GM23338 (cell line): ENCODE measurements around the gene MKI67.

Experiments used
- CTCF ChIP-seq, 2 experiments: fragments of 200-600 bp in 1 of 2; sonication (generic) in 1 of 2; conservative IDR thresholded peaks; 2 replicates each; pipeline versions ENCODE4 v1.5.1 to v1.6.1; 2016 to 2017; ENCODE audit warnings: antibody characterized with exemption in 2 of 2, low read depth in 2 of 2, mild to moderate bottlenecking in 2 of 2, moderate library complexity in 1 of 2
- EZH2phosphoT487 ChIP-seq: fragments of 200-600 bp; sonication (generic); IDR thresholded peaks from one replicate; pipeline ENCODE4 v1.8.1; 2018; ENCODE audit warnings: antibody characterized with exemption; ENCODE audit not compliant: unreplicated experiment
- REST ChIP-seq: IDR thresholded peaks from one replicate; pipeline ENCODE4 v1.6.1; 2018; ENCODE audit warnings: antibody characterized with exemption; ENCODE audit not compliant: unreplicated experiment
- ZNF331 ChIP-seq: fragments of 250-450 bp; sonication (Bioruptor Pico); IDR thresholded peaks from 2 replicates; pipeline ENCODE4 v1.5.0; 2020; ENCODE audit warnings: low read depth, mild to moderate bottlenecking, moderate library complexity

GRCh38 chr10:128050121-128050516 lies 76.1 kb downstream of the MKI67 start:
- TF ChIP-seq CTCF (conservative IDR thresholded peaks at IDR 0.05; ENCODE audit: low read depth in 2 of 2) (no peak), ZNF331 (CRISPR knock-in tag) (no peak), EZH2phosphoT487 (no peak), REST (no peak)
